ENCODE data around the gene DIAPH3.

The DIAPH3 gene

GRCh38 chr13:59766236-59766635 is 397.5 kb downstream of the DIAPH3 start:
- no peak for DNase-seq

DNA sequence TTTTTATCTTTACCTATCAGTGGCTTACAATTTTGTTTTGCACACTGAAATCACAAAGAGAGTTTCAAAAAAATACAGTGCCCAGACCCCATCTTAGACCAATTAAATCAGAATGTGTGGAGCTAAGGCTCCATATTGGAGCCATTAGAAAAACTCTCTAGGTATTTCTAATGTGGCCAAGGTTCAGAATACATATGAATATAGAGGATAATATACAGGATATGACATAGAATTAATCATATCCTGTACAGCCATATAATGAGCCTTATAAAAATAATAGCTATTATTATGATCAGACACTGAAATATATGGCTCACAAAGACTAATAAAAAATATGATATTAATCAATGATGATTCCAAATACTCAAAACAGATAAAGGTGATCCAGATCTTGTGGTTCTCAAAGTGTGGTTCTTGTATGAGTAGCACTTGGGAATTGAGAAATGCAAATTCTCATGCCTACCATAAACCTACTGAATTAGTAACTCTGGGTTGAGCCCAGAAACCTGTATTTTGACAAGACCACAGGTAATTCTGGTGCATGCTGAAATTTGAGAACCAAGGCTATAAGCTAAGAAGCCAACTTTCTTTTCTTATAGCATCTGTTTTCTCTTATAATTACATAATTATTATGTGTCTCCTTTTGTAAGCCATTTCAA is 408.0 kb downstream of the DIAPH3 start:
- DNase-seq = no peak

- DNase-seq = no peak
These were observed 409.3 kb downstream of the DIAPH3 start for GRCh38 chr13:59754411-59754810.

- DNase-seq = no peak
These were observed 412.9 kb downstream of the DIAPH3 start for GRCh38 chr13:59750860-59751259.

- no peak for DNase-seq
These were observed 415.7 kb downstream of the DIAPH3 start for GRCh38 chr13:59748046-59748445.

GRCh38 chr13:59747529-59747928 is 416.2 kb downstream of the DIAPH3 start:
- DNase-seq = peak; percentile 24

GRCh38 chr13:59746291-59746962 is 417.3 kb downstream of the DIAPH3 start:
- DNase-seq = no peak

- no peak for DNase-seq
These were observed 418.3 kb downstream of the DIAPH3 start for GRCh38 chr13:59745392-59745788.

DNA sequence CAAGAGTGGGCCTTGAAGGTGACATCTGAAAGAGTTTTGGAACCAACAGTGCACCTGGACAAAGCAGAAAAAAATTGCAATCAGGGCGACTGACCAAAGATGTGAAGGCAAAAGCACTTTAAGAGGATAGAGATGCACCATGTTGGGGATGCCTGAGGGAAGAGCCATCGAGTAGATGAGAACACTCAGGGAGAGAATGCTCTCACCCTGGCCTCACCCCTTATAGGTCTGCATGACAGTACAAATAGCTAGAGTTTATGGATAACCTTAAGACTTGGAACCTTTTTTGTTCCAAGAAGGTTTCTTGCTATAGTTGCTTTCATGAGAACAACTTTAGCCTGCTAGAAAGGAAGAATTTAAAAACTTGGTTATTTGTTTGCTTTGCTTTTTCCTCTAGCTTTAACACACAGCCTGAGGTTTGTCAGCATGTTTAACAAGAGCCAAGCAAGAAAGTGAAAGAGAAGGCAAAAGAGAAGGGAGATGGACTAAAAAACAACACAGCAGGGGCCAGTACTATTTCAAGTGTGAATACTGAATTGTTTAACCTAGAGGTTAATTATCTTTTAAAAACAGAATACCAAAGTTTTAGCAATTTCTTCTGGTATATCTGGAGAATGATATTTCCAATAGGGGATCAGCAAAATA is 418.9 kb downstream of the DIAPH3 start:
- DNase-seq = no peak

DNA sequence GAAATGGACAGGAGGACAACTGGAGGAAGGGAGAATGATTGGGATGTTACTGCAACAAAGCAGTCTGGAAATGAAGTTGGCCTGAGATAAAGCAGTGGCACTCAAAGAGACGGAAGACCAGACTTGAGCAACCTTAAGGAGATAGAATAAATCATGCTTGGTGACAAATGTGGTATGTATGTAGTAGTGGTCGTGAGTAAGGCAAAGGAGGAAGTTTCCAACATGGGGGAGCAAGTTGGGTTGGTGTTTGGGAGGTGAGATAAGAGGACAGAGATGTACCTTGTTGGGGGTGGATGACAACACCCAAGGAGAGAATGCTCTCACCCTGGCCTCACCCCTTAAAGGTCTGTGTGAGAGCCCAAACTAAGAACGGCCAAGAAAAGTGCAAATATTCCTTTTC is 420.5 kb downstream of the DIAPH3 start:
- DNase-seq = no peak

DNA sequence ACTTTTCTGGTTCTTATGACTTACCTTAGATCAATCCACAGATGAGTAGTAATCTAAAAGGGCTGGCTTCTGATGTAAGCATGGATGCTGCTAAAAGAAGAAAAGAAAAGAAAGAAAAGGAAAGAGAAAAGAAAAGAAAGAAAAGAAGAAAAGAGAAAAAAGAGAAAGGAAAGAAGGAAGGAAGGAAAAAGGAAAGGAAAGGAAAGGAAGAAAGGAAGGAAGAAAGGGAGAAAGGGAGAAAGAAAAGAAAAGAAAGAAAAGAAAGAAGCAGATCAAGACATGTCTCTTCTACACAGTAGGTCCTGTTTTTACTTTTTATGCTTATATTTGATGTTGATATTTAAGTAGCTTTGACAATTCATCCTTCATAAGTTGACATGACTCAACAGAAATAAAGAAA is 421.3 kb downstream of the DIAPH3 start:
- no peak for DNase-seq

DNA sequence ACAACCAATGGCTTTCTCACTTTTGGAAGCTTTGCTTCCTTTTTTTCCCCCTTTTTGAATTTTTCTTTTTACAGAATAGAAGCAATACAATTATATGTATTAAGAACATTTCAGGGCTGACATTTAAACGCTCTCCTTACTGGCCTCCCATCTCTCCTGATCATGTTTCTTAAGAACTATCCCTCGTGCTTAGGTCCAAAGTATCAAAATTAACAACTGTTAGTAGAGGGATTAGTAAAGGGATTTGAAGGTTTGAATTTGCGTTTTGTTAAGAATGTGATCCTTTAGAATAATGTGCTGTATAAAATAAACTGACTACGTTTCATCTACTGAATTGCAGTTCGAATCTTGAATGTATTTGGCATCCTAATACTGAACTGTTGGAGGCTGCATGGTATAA is 424.8 kb downstream of the DIAPH3 start:
- no peak for DNase-seq

- no peak for DNase-seq
These were observed 429.3 kb downstream of the DIAPH3 start for GRCh38 chr13:59734393-59734792.

- DNase-seq = no peak
These were observed 430.0 kb downstream of the DIAPH3 start for GRCh38 chr13:59733744-59734143.

- DNase-seq = no peak
These were observed 433.7 kb downstream of the DIAPH3 start for GRCh38 chr13:59730026-59730425.

DNA sequence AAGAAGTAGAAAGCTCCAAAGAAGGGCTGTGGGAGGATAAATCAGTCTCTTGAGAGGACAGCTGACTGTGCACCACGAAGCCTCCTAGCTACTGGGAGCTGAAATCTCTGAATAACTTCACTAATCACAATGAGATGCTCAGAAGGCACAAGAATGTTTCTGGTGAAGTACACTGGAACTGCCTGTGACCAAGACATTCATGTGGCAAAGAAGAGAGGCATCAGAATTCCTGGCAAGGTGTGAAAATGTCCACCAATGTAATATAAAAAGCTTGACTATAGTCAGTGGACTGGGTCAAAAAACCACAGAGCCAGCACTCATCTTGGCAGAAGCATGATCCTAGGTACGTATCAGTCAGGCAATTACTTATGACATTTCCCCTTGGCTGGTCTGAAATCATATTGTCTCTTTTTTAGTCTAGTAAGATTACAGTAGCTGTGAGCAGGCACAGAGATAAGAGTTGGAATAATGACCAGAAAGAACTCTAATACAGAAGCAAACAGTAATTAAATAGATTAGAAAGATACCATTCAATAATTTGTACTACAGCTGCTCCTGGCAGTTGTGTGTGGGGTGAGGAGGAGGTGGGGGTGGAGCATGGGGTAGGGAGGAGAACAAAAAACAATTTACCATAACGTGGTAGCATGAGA is 434.7 kb downstream of the DIAPH3 start:
- DNase-seq = no peak

DNA sequence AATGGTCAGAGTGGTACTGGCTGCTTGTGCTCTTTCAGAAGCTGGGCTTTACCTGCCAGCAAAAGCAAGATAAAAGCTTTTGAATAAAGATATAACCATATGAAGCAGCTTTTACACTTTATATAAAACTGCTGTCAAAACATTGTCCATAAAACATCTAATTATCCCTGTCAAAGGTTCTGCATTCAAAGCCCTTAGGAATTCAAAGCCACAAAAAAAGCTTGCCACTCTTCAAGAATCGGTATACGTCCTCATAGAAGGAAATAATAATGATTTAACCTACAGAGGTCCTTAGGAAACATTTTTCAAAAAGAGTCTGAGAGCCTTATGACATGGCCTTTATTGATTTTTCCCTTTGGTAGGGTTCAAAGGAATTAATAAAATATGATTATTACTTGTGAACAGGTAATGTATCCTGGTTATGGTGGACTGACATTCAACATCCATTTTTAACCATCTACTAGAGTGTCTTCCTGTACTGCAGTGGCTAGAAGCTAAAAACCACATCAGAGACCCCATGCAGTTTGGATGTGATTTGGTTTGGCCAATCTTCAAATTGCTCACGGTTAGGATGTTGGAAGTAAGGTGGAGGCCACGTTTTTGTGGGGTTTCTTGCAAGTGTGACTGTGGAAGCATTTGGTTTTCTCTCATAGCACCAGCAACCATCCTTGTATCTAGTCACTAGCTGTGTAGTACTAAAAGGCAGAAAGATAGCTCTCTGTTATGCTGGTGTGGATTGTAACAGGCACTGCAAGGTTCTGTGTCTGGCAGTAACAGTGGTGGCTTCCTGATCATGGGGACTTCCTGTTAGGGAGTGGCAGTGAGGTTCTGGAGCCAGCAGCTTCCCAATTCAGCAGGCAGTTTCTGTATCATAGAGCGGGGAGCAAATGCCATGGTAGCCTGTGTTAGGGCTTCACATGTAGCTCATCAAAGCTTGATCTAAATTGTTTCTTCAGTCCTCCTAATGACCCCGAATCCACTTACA is 441.5 kb downstream of the DIAPH3 start:
- DNase-seq = peak; percentile 13

GRCh38 chr13:59715611-59716010 is 448.1 kb downstream of the DIAPH3 start:
- DNase-seq = no peak

DNA sequence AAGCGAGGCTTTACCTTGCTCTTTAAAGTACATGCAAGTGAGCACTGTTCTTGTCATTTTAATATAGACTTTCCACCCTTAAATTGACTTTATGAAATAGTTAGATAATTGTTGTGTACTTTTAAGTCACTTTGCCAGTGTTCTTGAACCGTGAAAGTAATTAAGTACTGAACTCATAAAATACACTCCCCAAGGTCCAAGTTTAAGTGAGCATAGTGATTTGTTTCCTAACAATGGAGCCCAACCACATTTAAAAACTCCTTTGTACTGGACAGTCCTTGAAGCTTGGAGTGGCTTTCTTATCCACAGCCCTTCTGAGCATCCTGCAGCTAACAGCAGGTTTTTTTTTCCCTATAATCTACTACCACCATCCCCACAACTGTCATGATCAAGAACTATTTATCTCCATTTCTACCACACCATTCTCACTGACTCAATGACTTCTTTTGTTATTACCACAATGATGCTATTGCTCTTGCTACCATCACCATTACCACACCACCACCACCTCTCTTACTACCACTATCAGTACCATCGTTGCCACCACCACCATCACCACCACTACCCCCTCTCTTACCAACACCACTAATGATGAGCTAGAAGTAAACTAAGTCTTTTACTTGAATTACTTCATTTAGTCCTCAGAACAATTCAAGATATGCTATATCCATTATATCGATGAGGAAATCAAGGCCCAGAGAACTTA is 452.6 kb downstream of the DIAPH3 start:
- no peak for DNase-seq

- DNase-seq = no peak
These were observed 453.3 kb downstream of the DIAPH3 start for GRCh38 chr13:59710416-59710815.

DNA sequence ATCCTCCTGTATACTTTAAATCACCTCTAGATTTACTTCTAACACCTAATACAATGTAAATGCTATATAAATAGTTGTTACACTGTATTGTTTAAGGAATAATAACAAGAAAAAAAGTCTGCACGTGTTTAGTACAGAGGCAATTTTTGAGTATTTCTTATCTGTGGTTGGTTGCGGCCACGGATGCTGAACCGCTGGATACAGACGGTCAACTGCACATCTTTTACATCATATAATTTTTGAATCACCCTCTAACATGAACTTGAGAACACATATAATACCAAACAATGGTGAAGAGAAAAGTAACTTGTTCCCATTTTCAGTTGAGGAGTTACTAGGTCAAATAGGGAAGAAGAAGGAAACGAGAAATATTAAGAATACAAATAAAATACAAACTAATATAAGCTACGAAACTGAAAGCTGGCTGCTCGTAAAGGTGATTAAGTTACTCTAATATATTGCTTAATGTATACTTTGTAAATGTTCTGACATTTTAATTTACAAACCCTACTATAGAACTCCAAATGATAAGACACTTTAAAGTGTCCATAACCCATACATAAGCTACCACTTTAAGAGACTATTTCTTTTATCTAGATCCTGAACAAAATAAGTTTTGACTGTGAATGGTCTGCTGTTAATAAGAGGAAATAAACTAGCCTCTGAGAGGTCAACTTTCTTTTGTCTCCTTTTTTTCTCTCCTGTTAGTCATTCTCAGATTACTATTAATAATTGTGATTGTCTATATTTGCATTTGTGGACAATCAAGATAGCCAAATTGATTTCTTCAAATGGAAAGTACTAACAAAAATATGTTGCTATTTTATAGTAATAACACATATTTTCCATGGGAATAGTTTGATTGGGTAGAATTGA is 457.4 kb downstream of the DIAPH3 start:
- DNase-seq = no peak
